ENCODE measurements around the gene USP14. TPM values are rescaled to one million over a fixed set of nuclear protein-coding genes. Genes with fewer than 3 reads are reported as not detected.

USP14 gene
- total and polyA plus RNA-seq, 2 experiments from 2014 or later, result 13.9 to 94.8 TPM

DNA sequence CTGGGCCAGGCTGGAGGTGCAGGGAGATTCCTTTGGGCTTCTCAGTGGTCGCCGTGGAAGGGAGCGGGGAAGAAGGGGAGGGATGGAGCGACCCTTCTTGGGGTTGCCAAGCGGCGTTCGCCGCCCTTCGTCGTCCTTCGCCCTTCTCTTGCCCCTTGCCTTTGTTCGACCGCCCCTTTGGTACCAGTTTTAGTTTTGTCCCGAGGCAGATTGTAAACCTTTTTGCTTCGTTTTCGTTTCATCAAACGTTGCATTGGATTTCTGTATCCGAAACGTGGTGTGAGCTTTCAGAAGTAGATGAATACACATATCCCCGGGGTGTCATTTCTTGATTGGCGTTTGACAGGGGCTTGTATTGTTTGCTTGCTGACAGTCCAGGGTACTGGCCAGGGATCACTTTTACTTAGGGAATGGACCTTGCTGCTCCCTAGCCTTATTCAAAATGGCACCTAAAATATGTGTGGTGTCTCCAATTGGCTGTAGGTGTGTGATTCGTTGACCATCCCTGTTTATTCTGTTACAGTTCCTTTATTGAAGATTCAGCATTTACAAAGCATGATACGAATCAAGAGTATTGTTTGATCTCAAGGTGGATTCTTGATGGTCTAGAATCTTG, 788 bp downstream of the USP14 start:
- Histone ChIP-seq H3K4me2 (ENCODE audit: unreplicated experiment) (peak overlapping the region; percentile 95), H2AFZ (peak overlapping the region; percentile 85), H3F3A (ENCODE audit: insufficient read depth) (peaks cover 8% of the 10 kb centered on the region; the same call in 1 of the 2 replicates), H3K9ac (peak overlapping the region; percentile 93), H3K36me3 (ENCODE audit: low read depth) (peaks cover 7% of the 10 kb centered on the region), H3K9me3 (ENCODE audit: low read depth) (no peaks in the 10 kb centered on the region), H3K27ac (peak overlapping the region; percentile 71), H3K9me2 (ENCODE audit: insufficient read depth) (no peaks in the 10 kb centered on the region), H3K27me3 (replicated peaks; ENCODE audit: insufficient read depth) (no peaks in the 10 kb centered on the region), H3K4me1 (ENCODE audit: insufficient read depth) (peaks cover 24% of the 10 kb centered on the region), H3K79me2 (ENCODE audit: insufficient read depth) (peaks cover 55% of the 10 kb centered on the region), H3K4me3 (peak overlapping the region; percentile 79), H4K20me1 (ENCODE audit: insufficient read depth) (peaks cover 3% of the 10 kb centered on the region)
- 1 to 2% methylated on average over 21 to 23 of the region's 23 CpGs for WGBS, 2 experiments (ENCODE audit: low coverage in 1 of 2, low lambda C conversion rate in 2 of 2, missing lambda C conversion rate in 2 of 2)
- DNase-seq, result peak; percentile 42
- TF ChIP-seq EZH2 (IDR thresholded peaks at IDR 0.05; ENCODE audit: insufficient read depth, poor library complexity, severe bottlenecking) (no peak), EZH2phosphoT487 (IDR thresholded peaks at IDR 0.05; ENCODE audit: insufficient read depth, low read depth) (no peak)
- in situ Hi-C loops (cut with MboI), result no loop called here

- 99% methylated on average over 15 of the region's 15 CpGs for WGBS, 2 experiments (ENCODE audit: low coverage in 1 of 2, low lambda C conversion rate in 2 of 2, missing lambda C conversion rate in 2 of 2)
- Histone ChIP-seq H3K36me3 (ENCODE audit: low read depth) (peaks cover 8% of the 10 kb centered on the region), H3K9me2 (ENCODE audit: insufficient read depth) (no peaks in the 10 kb centered on the region), H4K20me1 (ENCODE audit: insufficient read depth) (peaks cover 3% of the 10 kb centered on the region), H3K79me2 (ENCODE audit: insufficient read depth) (peaks cover 63% of the 10 kb centered on the region), H3K27ac (no peak overlapping the region), H3K9me3 (ENCODE audit: low read depth) (no peaks in the 10 kb centered on the region), H2AFZ (no peak overlapping the region), H3K4me3 (peak overlapping the region; percentile 79), H3F3A (ENCODE audit: insufficient read depth) (peaks cover 8% of the 10 kb centered on the region; the same call in 1 of the 2 replicates), H3K9ac (no peak overlapping the region), H3K4me1 (ENCODE audit: insufficient read depth) (peaks cover 24% of the 10 kb centered on the region), H3K27me3 (replicated peaks; ENCODE audit: insufficient read depth) (no peaks in the 10 kb centered on the region), H3K4me2 (ENCODE audit: unreplicated experiment) (peak overlapping the region; percentile 95)
- DNase-seq, result no peak
- TF ChIP-seq EZH2 (IDR thresholded peaks at IDR 0.05; ENCODE audit: insufficient read depth, poor library complexity, severe bottlenecking) (no peak), EZH2phosphoT487 (IDR thresholded peaks at IDR 0.05; ENCODE audit: insufficient read depth, low read depth) (no peak)
- in situ Hi-C loops (cut with MboI), result no loop called here
Measured at GRCh38 chr18:159933-160332, 1.6 kb downstream of the USP14 start.

GRCh38 chr18:160831-161570, 2.6 kb downstream of the USP14 start:
- Histone ChIP-seq H2AFZ (no peak overlapping the region), H3K27me3 (replicated peaks; ENCODE audit: insufficient read depth) (no peaks in the 10 kb centered on the region), H3K9me2 (ENCODE audit: insufficient read depth) (no peaks in the 10 kb centered on the region), H3K4me2 (ENCODE audit: unreplicated experiment) (no peak overlapping the region), H3K9me3 (ENCODE audit: low read depth) (no peaks in the 10 kb centered on the region), H4K20me1 (ENCODE audit: insufficient read depth) (peaks cover 3% of the 10 kb centered on the region), H3F3A (ENCODE audit: insufficient read depth) (peaks cover 8% of the 10 kb centered on the region; the same call in 1 of the 2 replicates), H3K36me3 (ENCODE audit: low read depth) (peaks cover 17% of the 10 kb centered on the region), H3K79me2 (ENCODE audit: insufficient read depth) (peaks cover 73% of the 10 kb centered on the region), H3K9ac (no peak overlapping the region), H3K4me3 (no peak overlapping the region), H3K27ac (no peak overlapping the region), H3K4me1 (ENCODE audit: insufficient read depth) (peaks cover 24% of the 10 kb centered on the region)
- in situ Hi-C loops (cut with MboI), result no loop called here
- no peak for DNase-seq
- 91 to 93% methylated on average over 11 of the region's 11 CpGs for WGBS, 2 experiments (ENCODE audit: low coverage in 1 of 2, low lambda C conversion rate in 2 of 2, missing lambda C conversion rate in 2 of 2)
- no peak for TF ChIP-seq EZH2 (IDR thresholded peaks at IDR 0.05; ENCODE audit: insufficient read depth, poor library complexity, severe bottlenecking)
- TF ChIP-seq EZH2phosphoT487 (IDR thresholded peaks at IDR 0.05; ENCODE audit: insufficient read depth, low read depth), result no peak

DNA sequence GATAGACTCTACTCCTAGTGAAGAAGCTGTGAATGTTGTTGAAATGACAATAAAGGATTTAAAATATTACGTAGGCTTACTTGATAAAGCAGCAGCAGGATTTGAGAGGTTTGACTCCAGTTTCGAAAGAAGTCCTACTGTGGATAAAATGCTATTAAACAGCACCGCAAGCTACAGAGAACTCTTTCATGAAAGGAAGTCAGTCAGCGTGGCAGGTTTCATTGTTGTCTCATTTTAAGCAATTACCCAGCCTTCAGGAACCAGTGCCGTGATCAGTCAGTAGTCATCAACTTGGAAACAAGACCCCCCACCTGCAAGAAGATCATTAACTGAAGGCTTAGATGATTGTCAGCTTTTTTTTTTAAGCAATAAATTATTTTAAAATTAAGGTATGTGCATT, 14.0 kb downstream of the USP14 start:
- H3K9me3 ChIP-seq (ENCODE audit: low read depth), result no peaks in the 10 kb centered on the region
- no peaks in the 10 kb centered on the region for H3F3A ChIP-seq (ENCODE audit: insufficient read depth)
- no peaks in the 10 kb centered on the region for H3K9me2 ChIP-seq (ENCODE audit: insufficient read depth)
- H2AFZ ChIP-seq, result no peak overlapping the region
- H3K36me3 ChIP-seq (ENCODE audit: low read depth), result peaks cover 29% of the 10 kb centered on the region
- H3K4me3 ChIP-seq, result no peak overlapping the region
- in situ Hi-C loops (cut with MboI), result no loop called here
- no peak overlapping the region for H3K27ac ChIP-seq
- no peak for DNase-seq
- H4K20me1 ChIP-seq (ENCODE audit: insufficient read depth), result no peaks in the 10 kb centered on the region
- peaks cover 81% of the 10 kb centered on the region for H3K79me2 ChIP-seq (ENCODE audit: insufficient read depth)
- WGBS, 2 experiments (ENCODE audit: low coverage in 1 of 2, low lambda C conversion rate in 2 of 2, missing lambda C conversion rate in 2 of 2), result 92 to 93% methylated on average over 5 of the region's 5 CpGs
- H3K4me2 ChIP-seq (ENCODE audit: unreplicated experiment), result no peak overlapping the region
- no peaks in the 10 kb centered on the region for H3K4me1 ChIP-seq (ENCODE audit: insufficient read depth)
- H3K9ac ChIP-seq, result no peak overlapping the region
- no peaks in the 10 kb centered on the region for H3K27me3 ChIP-seq (replicated peaks; ENCODE audit: insufficient read depth)
- TF ChIP-seq EZH2 (IDR thresholded peaks at IDR 0.05; ENCODE audit: insufficient read depth, poor library complexity, severe bottlenecking), result no peak
- TF ChIP-seq EZH2phosphoT487 (IDR thresholded peaks at IDR 0.05; ENCODE audit: insufficient read depth, low read depth), result no peak

All from GM23248 (cell line).